ENCODE data around the gene BRD4. TPM values are rescaled to one million over a fixed set of nuclear protein-coding genes. Genes with fewer than 3 reads are reported as not detected.

Gene BRD4
- total and polyA plus RNA-seq, 2 of the 13 experiments (the other 11 are each of a cell fraction or from before 2014, with no cell fraction given): 10.5 to 11.4 TPM

DNA sequence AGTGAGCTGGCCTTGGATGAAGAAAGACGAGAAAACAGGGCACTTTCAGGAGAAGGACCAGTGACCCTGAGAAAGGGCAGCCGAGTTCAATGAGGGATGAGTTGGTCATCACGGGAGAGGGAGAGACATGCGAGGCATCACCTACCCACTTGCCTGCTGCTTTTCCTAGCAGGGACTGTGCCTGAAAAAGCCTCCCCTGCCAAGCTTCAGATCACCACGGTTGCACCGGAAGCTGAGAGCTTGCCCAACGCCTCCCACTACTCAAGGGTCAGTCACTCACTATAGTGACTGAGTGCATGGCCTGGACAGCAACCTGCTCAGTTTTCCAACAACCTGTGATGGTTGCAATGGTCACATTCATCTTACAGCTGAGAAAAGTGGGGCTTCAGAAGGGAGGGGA lies 87.5 kb downstream of the BRD4 start (continued):
- no peak for TF ChIP-seq ZSCAN31 (CRISPR knock-in tag; IDR thresholded peaks at IDR 0.05; ENCODE audit: low read depth)
- no peak for TF ChIP-seq ZNF282 (IDR thresholded peaks at IDR 0.05; ENCODE audit: partially characterized antibody)
- TF ChIP-seq, protein P1, sequence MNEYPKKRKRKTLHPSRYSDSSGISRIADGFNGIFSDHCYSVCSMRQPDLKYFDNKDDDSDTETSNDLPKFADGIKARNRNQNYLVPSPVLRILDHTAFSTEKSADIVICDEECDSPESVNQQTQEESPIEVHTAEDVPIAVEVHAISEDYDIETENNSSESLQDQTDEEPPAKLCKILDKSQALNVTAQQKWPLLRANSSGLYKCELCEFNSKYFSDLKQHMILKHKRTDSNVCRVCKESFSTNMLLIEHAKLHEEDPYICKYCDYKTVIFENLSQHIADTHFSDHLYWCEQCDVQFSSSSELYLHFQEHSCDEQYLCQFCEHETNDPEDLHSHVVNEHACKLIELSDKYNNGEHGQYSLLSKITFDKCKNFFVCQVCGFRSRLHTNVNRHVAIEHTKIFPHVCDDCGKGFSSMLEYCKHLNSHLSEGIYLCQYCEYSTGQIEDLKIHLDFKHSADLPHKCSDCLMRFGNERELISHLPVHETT (CRISPR knock-in tag; conservative IDR thresholded peaks at IDR 0.05): no peak
- TF ChIP-seq, protein P2, sequence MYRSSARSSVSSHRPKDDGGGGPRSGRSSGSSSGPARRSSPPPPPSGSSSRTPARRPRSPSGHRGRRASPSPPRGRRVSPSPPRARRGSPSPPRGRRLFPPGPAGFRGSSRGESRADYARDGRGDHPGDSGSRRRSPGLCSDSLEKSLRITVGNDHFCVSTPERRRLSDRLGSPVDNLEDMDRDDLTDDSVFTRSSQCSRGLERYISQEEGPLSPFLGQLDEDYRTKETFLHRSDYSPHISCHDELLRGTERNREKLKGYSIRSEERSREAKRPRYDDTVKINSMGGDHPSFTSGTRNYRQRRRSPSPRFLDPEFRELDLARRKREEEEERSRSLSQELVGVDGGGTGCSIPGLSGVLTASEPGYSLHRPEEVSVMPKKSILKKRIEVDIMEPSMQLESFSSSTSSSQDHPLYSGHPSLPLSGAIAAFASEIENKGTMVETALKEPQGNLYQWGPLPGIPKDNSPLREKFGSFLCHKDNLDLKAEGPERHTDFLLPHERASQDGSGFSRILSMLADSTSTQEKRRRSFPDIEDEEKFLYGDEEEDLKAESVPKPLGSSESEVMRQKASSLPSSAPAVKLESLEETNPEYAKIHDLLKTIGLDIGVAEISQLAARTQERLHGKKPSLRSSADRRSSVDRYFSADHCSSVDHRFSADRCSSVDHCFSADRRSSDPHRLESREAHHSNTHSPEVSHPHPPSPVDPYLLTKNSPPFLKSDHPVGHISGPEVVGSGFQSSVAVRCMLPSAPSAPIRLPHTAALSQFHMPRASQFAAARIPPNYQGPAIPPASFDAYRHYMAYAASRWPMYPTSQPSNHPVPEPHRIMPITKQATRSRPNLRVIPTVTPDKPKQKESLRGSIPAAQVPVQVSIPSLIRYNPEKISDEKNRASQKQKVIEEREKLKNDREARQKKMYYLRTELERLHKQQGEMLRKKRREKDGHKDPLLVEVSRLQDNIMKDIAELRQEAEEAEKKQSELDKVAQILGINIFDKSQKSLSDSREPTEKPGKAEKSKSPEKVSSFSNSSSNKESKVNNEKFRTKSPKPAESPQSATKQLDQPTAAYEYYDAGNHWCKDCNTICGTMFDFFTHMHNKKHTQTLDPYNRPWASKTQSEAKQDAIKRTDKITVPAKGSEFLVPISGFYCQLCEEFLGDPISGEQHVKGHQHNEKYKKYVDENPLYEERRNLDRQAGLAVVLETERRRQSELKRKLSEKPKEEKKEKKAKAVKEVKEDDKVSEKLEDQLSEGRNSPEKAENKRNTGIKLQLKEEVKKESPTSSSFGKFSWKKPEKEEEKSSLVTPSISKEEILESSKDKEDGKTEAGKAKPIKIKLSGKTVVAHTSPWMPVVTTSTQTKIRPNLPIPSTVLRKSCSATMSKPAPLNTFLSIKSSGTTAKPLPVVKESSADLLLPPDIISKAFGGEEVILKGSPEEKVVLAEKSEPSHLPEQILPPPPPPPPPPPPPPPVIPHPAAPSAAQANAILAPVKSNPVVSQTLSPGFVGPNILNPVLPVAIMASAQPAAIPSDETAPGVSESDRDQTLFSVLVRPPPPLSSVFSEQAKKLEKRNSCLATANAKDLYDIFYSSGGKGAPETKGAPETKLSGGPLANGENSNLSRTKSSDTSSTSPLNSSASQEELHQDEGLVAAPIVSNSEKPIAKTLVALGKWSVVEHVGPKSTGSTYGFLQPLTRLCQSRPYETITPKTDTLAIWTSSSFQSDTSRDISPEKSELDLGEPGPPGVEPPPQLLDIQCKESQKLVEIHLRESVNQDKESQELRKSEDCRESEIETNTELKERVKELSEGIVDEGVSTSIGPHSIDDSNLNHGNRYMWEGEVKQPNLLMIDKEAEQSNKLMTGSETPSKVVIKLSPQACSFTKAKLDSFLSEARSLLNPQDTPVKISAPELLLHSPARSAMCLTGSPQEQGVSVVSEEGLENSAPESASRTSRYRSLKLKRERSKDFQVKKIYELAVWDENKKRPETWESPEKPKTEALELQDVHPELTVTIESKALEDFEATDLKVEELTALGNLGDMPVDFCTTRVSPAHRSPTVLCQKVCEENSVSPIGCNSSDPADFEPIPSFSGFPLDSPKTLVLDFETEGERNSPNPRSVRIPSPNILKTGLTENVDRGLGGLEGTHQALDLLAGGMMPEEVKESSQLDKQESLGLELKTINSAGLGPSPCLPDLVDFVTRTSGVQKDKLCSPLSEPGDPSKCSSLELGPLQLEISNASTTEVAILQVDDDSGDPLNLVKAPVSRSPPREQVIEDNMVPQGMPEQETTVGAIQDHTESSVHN (CRISPR knock-in tag; IDR thresholded peaks at IDR 0.05): no peak
